Amniotic stem cell (primary cell): ENCODE measurements around the gene ARRB2.
"Not testable (repeated sequence)": the region's sequence is repeated elsewhere in the genome, so short reads cannot be mapped to it uniquely, and the experiment has no call there.

ENCODE experiments used
- DNase-seq: peaks from one replicate; lab custom pipeline; 2025; lab: John Stamatoyannopoulos, UW

The ARRB2 gene

GRCh38 chr17:4703330-4703691, 7.1 kb upstream of the ARRB2 start:
- no peak for DNase-seq

GRCh38 chr17:4704574-4704907, 5.9 kb upstream of the ARRB2 start:
- not testable (repeated sequence) for DNase-seq

- no peak for DNase-seq
These were observed 5.4 kb upstream of the ARRB2 start for GRCh38 chr17:4704991-4705390.

- DNase-seq: no peak
These were observed 4.3 kb upstream of the ARRB2 start for GRCh38 chr17:4706121-4706520.

GRCh38 chr17:4708436-4708835, 2.0 kb upstream of the ARRB2 start:
- DNase-seq: no peak

- DNase-seq: no peak
These were observed 532 bp downstream of the ARRB2 start for GRCh38 chr17:4710693-4711634.

- no peak for DNase-seq
These were observed 1.3 kb downstream of the ARRB2 start for GRCh38 chr17:4711661-4712181.

- DNase-seq: no peak
These were observed 2.1 kb downstream of the ARRB2 start for GRCh38 chr17:4712526-4712925.

- not testable (repeated sequence) for DNase-seq
These were observed 4.1 kb downstream of the ARRB2 start for GRCh38 chr17:4714340-4715062.

- no peak for DNase-seq
These were observed 4.8 kb downstream of the ARRB2 start for GRCh38 chr17:4715063-4715744.

- DNase-seq: no peak
These were observed 5.6 kb downstream of the ARRB2 start for GRCh38 chr17:4716081-4716480.

GRCh38 chr17:4717791-4718190, 7.4 kb downstream of the ARRB2 start:
- no peak for DNase-seq

- no peak for DNase-seq
These were observed 7.8 kb downstream of the ARRB2 start for GRCh38 chr17:4718276-4718675.

- no peak for DNase-seq
These were observed 8.7 kb downstream of the ARRB2 start for GRCh38 chr17:4719146-4719545.

- no peak for DNase-seq
These were observed 9.3 kb downstream of the ARRB2 start for GRCh38 chr17:4719684-4720221.

GRCh38 chr17:4720787-4721186, 10.4 kb downstream of the ARRB2 start:
- DNase-seq: no peak

- DNase-seq: no peak
These were observed 11.0 kb downstream of the ARRB2 start for GRCh38 chr17:4721203-4722135.

GRCh38 chr17:4722678-4723240, 12.3 kb downstream of the ARRB2 start:
- no peak for DNase-seq

- DNase-seq: no peak
These were observed 14.2 kb downstream of the ARRB2 start for GRCh38 chr17:4724650-4725049.

GRCh38 chr17:4725646-4726310, 15.3 kb downstream of the ARRB2 start:
- DNase-seq: no peak
